ENCODE results near the gene GPC5.
A peak's percentile ranks its signal among the peaks of the same experiment; 100 is the strongest.

The GPC5 gene

DNA sequence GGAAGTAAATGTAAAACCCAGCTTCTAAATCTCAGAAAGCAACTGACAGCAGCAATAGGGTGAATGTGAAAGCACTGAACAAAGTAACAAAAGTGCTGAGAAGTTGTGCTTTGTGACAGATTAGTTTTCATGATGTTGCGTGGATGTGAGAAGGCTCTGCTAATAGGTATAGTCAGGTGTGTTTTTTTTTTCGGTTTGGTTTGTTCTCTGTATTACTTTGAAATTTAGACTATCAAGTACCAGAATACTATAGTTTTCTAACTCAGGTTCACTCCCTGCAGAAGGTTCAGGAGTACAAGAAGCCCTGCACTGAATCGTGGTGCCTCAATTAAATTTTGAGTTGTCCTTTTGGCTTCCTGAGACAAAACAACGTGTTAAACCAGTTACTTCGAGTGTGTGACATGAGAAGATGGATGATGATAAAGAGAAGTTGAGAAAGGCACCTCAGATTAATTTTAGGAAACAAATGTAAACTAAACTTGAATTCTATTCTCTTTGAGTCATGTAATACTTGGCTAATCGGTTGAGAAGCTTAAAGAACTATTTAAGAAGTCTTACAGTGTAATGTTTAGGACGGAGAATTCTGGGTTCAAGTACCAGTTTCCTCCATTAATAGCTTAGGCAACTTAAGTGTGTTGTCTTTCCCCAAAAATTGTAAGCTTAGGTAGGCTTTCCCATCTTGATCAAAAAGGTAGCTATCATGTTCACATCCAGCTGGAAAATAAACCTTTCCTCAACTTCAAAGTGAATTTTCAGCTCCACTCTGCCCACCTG lies 40.6 kb upstream of the GPC5 start:
- DNase-seq (ENCODE audit: low read depth) = no peak
- H3K4me1 ChIP-seq (ENCODE audit: control insufficient read depth, insufficient read depth, low read length) = peaks cover 25% of the 10 kb centered on the region
- H3K27me3 ChIP-seq (replicated peaks; ENCODE audit: control insufficient read depth, insufficient read depth, low read length) = no peaks in the 10 kb centered on the region
- no peak overlapping the region for H3K4me3 ChIP-seq (ENCODE audit: low read length)
- peaks cover 34% of the 10 kb centered on the region for H3K36me3 ChIP-seq (ENCODE audit: control insufficient read depth, insufficient read depth, low read length, severe bottlenecking)
- H3K9me3 ChIP-seq (ENCODE audit: control insufficient read depth, low read length) = no peaks in the 10 kb centered on the region
- H3K9ac ChIP-seq (ENCODE audit: low read length) = no peak overlapping the region

DNA sequence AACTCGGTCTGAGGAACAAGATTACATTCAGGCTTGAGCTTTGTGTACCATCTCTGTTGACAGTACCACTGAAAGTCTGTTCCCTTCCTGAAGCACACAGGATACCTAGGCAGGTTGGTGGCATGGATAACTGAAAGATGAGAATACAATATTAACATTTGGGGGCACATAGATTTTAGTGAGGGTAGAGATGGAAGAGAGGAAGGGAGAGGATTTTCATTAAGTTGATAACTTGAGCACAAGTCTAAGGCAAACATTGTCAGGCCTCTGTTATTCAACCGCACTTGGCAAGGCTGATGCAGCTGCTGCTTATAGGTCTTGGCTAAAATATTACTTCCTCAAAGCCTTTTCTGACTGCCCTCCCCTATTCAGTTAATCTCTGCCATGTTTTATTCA lies 40.0 kb upstream of the GPC5 start:
- Histone ChIP-seq H3K9me3 (ENCODE audit: control insufficient read depth, low read length) (no peaks in the 10 kb centered on the region), H3K4me1 (ENCODE audit: control insufficient read depth, insufficient read depth, low read length) (peaks cover 26% of the 10 kb centered on the region), H3K4me3 (ENCODE audit: low read length) (no peak overlapping the region), H3K36me3 (ENCODE audit: control insufficient read depth, insufficient read depth, low read length, severe bottlenecking) (peaks cover 30% of the 10 kb centered on the region), H3K9ac (ENCODE audit: low read length) (no peak overlapping the region), H3K27me3 (replicated peaks; ENCODE audit: control insufficient read depth, insufficient read depth, low read length) (no peaks in the 10 kb centered on the region)
- no peak for DNase-seq (ENCODE audit: low read depth)

DNA sequence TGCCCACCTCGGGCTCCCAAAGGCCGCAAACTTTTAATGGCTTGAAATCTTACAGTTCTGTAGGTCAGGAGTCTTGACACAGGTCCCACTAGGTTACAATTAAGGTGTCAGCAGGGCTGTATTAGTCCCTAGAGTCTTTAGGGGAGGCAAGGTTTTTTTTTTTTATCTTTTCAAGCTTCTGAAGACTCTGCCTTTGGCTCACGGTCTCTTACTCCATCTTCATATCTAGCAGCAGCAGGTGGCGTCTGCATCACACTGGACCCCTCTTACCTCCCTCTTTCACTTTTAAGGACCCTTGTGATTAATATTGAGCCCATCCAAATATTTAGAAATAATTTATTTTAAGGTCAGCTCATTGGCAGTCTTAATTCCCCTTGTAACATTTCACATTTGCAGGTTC lies 39.3 kb upstream of the GPC5 start:
- Histone ChIP-seq H3K4me1 (ENCODE audit: control insufficient read depth, insufficient read depth, low read length) (peaks cover 22% of the 10 kb centered on the region), H3K4me3 (ENCODE audit: low read length) (no peak overlapping the region), H3K36me3 (ENCODE audit: control insufficient read depth, insufficient read depth, low read length, severe bottlenecking) (peaks cover 23% of the 10 kb centered on the region), H3K9me3 (ENCODE audit: control insufficient read depth, low read length) (no peaks in the 10 kb centered on the region), H3K9ac (ENCODE audit: low read length) (no peak overlapping the region), H3K27me3 (replicated peaks; ENCODE audit: control insufficient read depth, insufficient read depth, low read length) (no peaks in the 10 kb centered on the region)
- DNase-seq (ENCODE audit: low read depth) = no peak

DNA sequence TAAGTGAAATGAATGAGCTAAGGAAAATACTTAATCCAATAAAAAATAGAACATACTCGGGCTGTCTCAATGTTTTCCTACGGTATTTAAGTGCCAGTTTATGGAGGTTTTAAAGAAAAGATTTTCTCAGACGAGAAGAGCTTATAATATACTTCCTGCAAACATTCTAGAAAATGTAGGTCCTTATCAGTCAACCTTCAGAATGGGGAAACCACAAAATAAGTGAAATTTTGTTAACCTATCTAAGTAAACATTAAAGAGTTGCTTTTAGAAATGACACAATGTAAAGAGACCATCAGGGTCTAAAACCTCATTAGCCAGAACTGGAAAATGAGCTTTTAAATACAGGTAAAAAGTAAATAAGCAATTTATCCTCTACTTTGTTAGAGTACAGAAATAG lies 38.8 kb upstream of the GPC5 start:
- DNase-seq (ENCODE audit: low read depth) = no peak
- Histone ChIP-seq H3K4me3 (ENCODE audit: low read length) (no peak overlapping the region), H3K9me3 (ENCODE audit: control insufficient read depth, low read length) (no peaks in the 10 kb centered on the region), H3K9ac (ENCODE audit: low read length) (no peak overlapping the region), H3K27me3 (replicated peaks; ENCODE audit: control insufficient read depth, insufficient read depth, low read length) (no peaks in the 10 kb centered on the region), H3K36me3 (ENCODE audit: control insufficient read depth, insufficient read depth, low read length, severe bottlenecking) (peaks cover 18% of the 10 kb centered on the region), H3K4me1 (ENCODE audit: control insufficient read depth, insufficient read depth, low read length) (peaks cover 22% of the 10 kb centered on the region)

DNA sequence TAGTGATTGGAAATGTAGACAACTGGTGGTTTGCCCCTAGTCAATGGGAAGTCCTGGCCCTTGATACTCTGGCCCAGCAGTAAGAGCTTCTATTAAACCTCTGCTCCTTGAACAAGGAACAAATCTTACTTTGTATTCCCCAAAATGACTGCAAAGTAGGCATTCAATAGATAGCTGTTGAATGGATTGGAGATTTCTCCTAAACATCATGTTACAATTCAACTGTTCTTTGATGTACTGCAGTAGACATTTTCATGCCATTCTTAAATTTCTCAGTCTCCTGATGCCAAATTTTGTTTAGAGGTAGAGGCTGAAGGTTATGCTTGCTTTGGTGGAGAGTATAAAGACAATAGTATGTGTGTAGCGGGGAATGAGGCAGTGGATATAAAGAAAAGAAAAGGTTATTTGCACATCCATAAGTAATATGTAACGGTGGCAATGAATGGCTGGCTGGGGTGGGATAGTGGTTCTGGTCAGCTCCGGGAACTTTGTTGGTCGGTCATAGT lies 38.1 kb upstream of the GPC5 start:
- H3K36me3 ChIP-seq (ENCODE audit: control insufficient read depth, insufficient read depth, low read length, severe bottlenecking) = peaks cover 11% of the 10 kb centered on the region
- no peak overlapping the region for H3K4me3 ChIP-seq (ENCODE audit: low read length)
- H3K9me3 ChIP-seq (ENCODE audit: control insufficient read depth, low read length) = no peaks in the 10 kb centered on the region
- no peak overlapping the region for H3K9ac ChIP-seq (ENCODE audit: low read length)
- H3K4me1 ChIP-seq (ENCODE audit: control insufficient read depth, insufficient read depth, low read length) = peaks cover 22% of the 10 kb centered on the region
- H3K27me3 ChIP-seq (replicated peaks; ENCODE audit: control insufficient read depth, insufficient read depth, low read length) = no peaks in the 10 kb centered on the region
- DNase-seq (ENCODE audit: low read depth) = no peak

- peak; percentile 17 for DNase-seq (ENCODE audit: low read depth)
- H3K4me3 ChIP-seq (ENCODE audit: low read length) = no peak overlapping the region
- peaks cover 4% of the 10 kb centered on the region for H3K36me3 ChIP-seq (ENCODE audit: control insufficient read depth, insufficient read depth, low read length, severe bottlenecking)
- H3K27me3 ChIP-seq (replicated peaks; ENCODE audit: control insufficient read depth, insufficient read depth, low read length) = no peaks in the 10 kb centered on the region
- H3K4me1 ChIP-seq (ENCODE audit: control insufficient read depth, insufficient read depth, low read length) = peaks cover 22% of the 10 kb centered on the region
- H3K9ac ChIP-seq (ENCODE audit: low read length) = no peak overlapping the region
- no peaks in the 10 kb centered on the region for H3K9me3 ChIP-seq (ENCODE audit: control insufficient read depth, low read length)
These were observed 36.6 kb upstream of the GPC5 start for GRCh38 chr13:91361755-91362271.

DNA sequence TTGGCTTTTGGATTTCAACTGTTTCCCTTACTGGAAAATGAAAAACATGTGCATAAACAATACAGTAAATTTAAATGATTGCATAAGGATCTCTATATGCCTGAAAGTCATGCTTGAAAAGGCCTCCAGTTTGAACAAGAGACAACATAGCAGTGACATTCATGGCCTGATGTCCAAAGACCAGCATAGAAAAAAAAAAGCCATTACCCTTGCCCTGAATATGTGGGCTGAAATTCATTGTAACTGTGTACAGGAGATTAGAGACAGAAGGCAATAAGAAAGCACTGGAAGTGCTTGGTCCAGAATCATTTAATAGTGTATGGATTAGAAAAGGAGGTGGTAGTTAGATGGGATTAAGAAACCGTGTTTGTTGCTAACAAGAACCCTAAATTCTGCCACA lies 35.5 kb upstream of the GPC5 start:
- H3K9me3 ChIP-seq (ENCODE audit: control insufficient read depth, low read length) = no peaks in the 10 kb centered on the region
- no peak overlapping the region for H3K4me3 ChIP-seq (ENCODE audit: low read length)
- peak; percentile 38 for DNase-seq (ENCODE audit: low read depth)
- H3K9ac ChIP-seq (ENCODE audit: low read length) = peak overlapping the region; percentile 38
- H3K36me3 ChIP-seq (ENCODE audit: control insufficient read depth, insufficient read depth, low read length, severe bottlenecking) = no peaks in the 10 kb centered on the region
- no peaks in the 10 kb centered on the region for H3K27me3 ChIP-seq (replicated peaks; ENCODE audit: control insufficient read depth, insufficient read depth, low read length)
- peaks cover 22% of the 10 kb centered on the region for H3K4me1 ChIP-seq (ENCODE audit: control insufficient read depth, insufficient read depth, low read length)

GRCh38 chr13:91368101-91368500 lies 30.3 kb upstream of the GPC5 start:
- Histone ChIP-seq H3K4me3 (ENCODE audit: low read length) (no peak overlapping the region), H3K27me3 (replicated peaks; ENCODE audit: control insufficient read depth, insufficient read depth, low read length) (no peaks in the 10 kb centered on the region), H3K9me3 (ENCODE audit: control insufficient read depth, low read length) (no peaks in the 10 kb centered on the region), H3K9ac (ENCODE audit: low read length) (no peak overlapping the region), H3K4me1 (ENCODE audit: control insufficient read depth, insufficient read depth, low read length) (peaks cover 12% of the 10 kb centered on the region), H3K36me3 (ENCODE audit: control insufficient read depth, insufficient read depth, low read length, severe bottlenecking) (no peaks in the 10 kb centered on the region)
- no peak for DNase-seq (ENCODE audit: low read depth)

- H3K27me3 ChIP-seq (replicated peaks; ENCODE audit: control insufficient read depth, insufficient read depth, low read length) = no peaks in the 10 kb centered on the region
- H3K4me3 ChIP-seq (ENCODE audit: low read length) = no peak overlapping the region
- no peak overlapping the region for H3K9ac ChIP-seq (ENCODE audit: low read length)
- no peaks in the 10 kb centered on the region for H3K9me3 ChIP-seq (ENCODE audit: control insufficient read depth, low read length)
- DNase-seq (ENCODE audit: low read depth) = no peak
- peaks cover 7% of the 10 kb centered on the region for H3K4me1 ChIP-seq (ENCODE audit: control insufficient read depth, insufficient read depth, low read length)
- no peaks in the 10 kb centered on the region for H3K36me3 ChIP-seq (ENCODE audit: control insufficient read depth, insufficient read depth, low read length, severe bottlenecking)
These were observed 29.6 kb upstream of the GPC5 start for GRCh38 chr13:91368676-91369440.

DNA sequence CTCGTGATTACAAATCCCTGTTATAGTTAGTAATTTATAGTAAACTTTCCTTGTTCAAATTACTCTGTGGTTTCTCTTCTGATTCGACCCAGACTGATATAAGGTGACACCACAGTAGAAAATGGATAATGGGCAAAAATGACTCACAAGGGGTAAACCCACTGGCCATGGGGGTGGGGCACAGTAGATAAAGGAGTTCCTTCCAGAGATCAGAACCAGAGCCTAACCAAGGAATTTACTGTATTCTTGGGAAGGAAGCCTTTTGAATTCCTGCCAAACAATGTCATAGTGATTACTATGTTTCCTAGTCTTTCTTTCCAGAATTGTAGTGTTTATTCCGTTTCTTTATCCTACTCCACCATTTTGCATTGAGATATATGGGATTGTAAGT lies 29.0 kb upstream of the GPC5 start:
- no peak overlapping the region for H3K9ac ChIP-seq (ENCODE audit: low read length)
- no peaks in the 10 kb centered on the region for H3K9me3 ChIP-seq (ENCODE audit: control insufficient read depth, low read length)
- peaks cover 7% of the 10 kb centered on the region for H3K4me1 ChIP-seq (ENCODE audit: control insufficient read depth, insufficient read depth, low read length)
- H3K36me3 ChIP-seq (ENCODE audit: control insufficient read depth, insufficient read depth, low read length, severe bottlenecking) = no peaks in the 10 kb centered on the region
- H3K27me3 ChIP-seq (replicated peaks; ENCODE audit: control insufficient read depth, insufficient read depth, low read length) = no peaks in the 10 kb centered on the region
- DNase-seq (ENCODE audit: low read depth) = no peak
- no peak overlapping the region for H3K4me3 ChIP-seq (ENCODE audit: low read length)

DNA sequence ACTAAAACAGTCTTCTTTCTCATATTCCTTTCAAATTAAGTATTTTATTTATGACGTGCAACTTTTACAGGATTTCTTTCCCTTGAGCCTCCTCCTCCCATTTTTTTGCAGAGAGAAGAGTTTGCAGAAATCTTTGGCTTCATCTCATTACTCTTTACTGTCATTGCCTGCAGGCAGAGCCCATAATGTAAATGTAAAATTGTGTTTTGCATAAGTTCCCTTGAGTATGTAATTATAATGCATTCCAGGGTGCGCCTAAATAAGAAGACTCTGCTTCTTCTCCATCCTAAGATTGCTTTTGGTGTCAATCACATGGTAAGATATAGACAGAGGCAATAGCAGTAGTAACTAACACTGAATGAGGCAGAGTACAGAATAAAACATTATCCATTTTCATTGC lies 27.9 kb upstream of the GPC5 start:
- Histone ChIP-seq H3K9me3 (ENCODE audit: control insufficient read depth, low read length) (no peaks in the 10 kb centered on the region), H3K4me1 (ENCODE audit: control insufficient read depth, insufficient read depth, low read length) (peaks cover 7% of the 10 kb centered on the region), H3K27me3 (replicated peaks; ENCODE audit: control insufficient read depth, insufficient read depth, low read length) (no peaks in the 10 kb centered on the region), H3K9ac (ENCODE audit: low read length) (no peak overlapping the region), H3K36me3 (ENCODE audit: control insufficient read depth, insufficient read depth, low read length, severe bottlenecking) (no peaks in the 10 kb centered on the region), H3K4me3 (ENCODE audit: low read length) (no peak overlapping the region)
- DNase-seq (ENCODE audit: low read depth) = no peak

All from adipocyte (in vitro differentiated cells).